Hepatocyte (in vitro differentiated cells): ENCODE measurements around the gene CRABP1. TPM values are rescaled to one million over a fixed set of nuclear protein-coding genes. Genes with fewer than 3 reads are reported as not detected.

Experiments
- DNase-seq: peaks from one replicate; pipeline ENCODE4 v3.0.0-alpha.2; 2016; ENCODE audit warnings: low spot score
- H2AFZ ChIP-seq: fragments of 200-600 bp; sonication (generic); 2 replicates; pipeline ENCODE4 v1.6.0; 2016; ENCODE audit warnings: antibody characterized with exemption, mild to moderate bottlenecking
- H3K27ac ChIP-seq: fragments of 200-600 bp; sonication (generic); 2 replicates; pipeline ENCODE4 v1.5.1; 2016; ENCODE audit warnings: mild to moderate bottlenecking
- H3K27me3 ChIP-seq: fragments of 200-600 bp; sonication (generic); 2 replicates; pipeline ENCODE4 v1.6.1; 2016
- H3K36me3 ChIP-seq: fragments of 200-600 bp; sonication (generic); replicated peaks from 2 replicates; pipeline ENCODE4 v1.5.1; 2016; ENCODE audit warnings: low read depth; ENCODE audit not compliant: insufficient read depth
- H3K4me1 ChIP-seq: fragments of 200-600 bp; sonication (generic); 2 replicates; pipeline ENCODE4 v1.5.1; 2016; ENCODE audit warnings: mild to moderate bottlenecking, moderate library complexity; ENCODE audit not compliant: insufficient read depth
- H3K4me2 ChIP-seq: fragments of 200-600 bp; sonication (generic); 2 replicates; pipeline ENCODE4 v1.6.0; 2016
- H3K4me3 ChIP-seq: fragments of 200-600 bp; sonication (generic); 2 replicates; pipeline ENCODE4 v1.5.1; 2016; ENCODE audit warnings: mild to moderate bottlenecking
- H3K79me2 ChIP-seq: fragments of 200-600 bp; sonication (generic); 2 replicates; pipeline ENCODE4 v1.6.0; 2017; ENCODE audit warnings: mild to moderate bottlenecking
- H3K9me2 ChIP-seq: fragments of 200-600 bp; sonication (generic); replicated peaks from 2 replicates; pipeline ENCODE4 v1.6.0; 2017; ENCODE audit warnings: mild to moderate bottlenecking; ENCODE audit not compliant: insufficient read depth
- H3K9me3 ChIP-seq: fragments of 200-600 bp; sonication (generic); 2 replicates; pipeline ENCODE4 v1.5.1; 2016; ENCODE audit warnings: low read depth, mild to moderate bottlenecking
- H4K20me1 ChIP-seq: fragments of 200-600 bp; sonication (generic); 2 replicates; pipeline ENCODE4 v1.6.0; 2016; ENCODE audit warnings: mild to moderate bottlenecking; ENCODE audit not compliant: insufficient read depth, poor library complexity, severe bottlenecking
- CTCF ChIP-seq: fragments of 200-600 bp; sonication (generic); IDR thresholded peaks from 2 replicates; pipeline ENCODE4 v1.5.1; 2016; ENCODE audit warnings: antibody characterized with exemption, mild to moderate bottlenecking; ENCODE audit not compliant: poor library complexity
- EZH2 ChIP-seq: fragments of 200-600 bp; sonication (generic); IDR thresholded peaks from 2 replicates; pipeline ENCODE4 v1.6.1; 2016; ENCODE audit warnings: antibody characterized with exemption, mild to moderate bottlenecking, borderline replicate concordance
- EZH2phosphoT487 ChIP-seq: fragments of 200-600 bp; sonication (generic); IDR thresholded peaks from one replicate; pipeline ENCODE4 v1.6.1; 2018; ENCODE audit warnings: antibody characterized with exemption, mild to moderate bottlenecking, low read depth, moderate library complexity; ENCODE audit not compliant: unreplicated experiment, severe bottlenecking
- WGBS: methylation state at CpG from one replicate; pipeline ENCODE4 v1.1.6; 2016; ENCODE audit warnings: low lambda C conversion rate; ENCODE audit errors: missing lambda C conversion rate; 5-methylcytosine and 5-hydroxymethylcytosine counted together
- polyA plus RNA-seq: library from polyadenylated mRNA; unstranded; fragments of >200 nt; fragmentation: Nextera tagmentation; extraction: Ambion mirVana; gene quantifications from 2 replicates; pipeline ENCODE4 v1.2.1, GENCODE V29; 2016
- total RNA-seq: library from RNA; depleted of rRNA; stranded (reverse); fragments of >200 nt; gene quantifications from 2 replicates; pipeline ENCODE4 v1.2.3, GENCODE V29; 2014

The CRABP1 gene
- total and polyA plus RNA-seq, 2 experiments from 2014 or later = 140 to 179 TPM

- no peak for TF ChIP-seq CTCF
- no peak for TF ChIP-seq EZH2
- H3K4me1 ChIP-seq = peaks cover 10% of the 10 kb centered on the region
- no peak overlapping the region for H2AFZ ChIP-seq
- H3K4me2 ChIP-seq = peak overlapping the region; percentile 13
- no peak overlapping the region for H3K4me3 ChIP-seq
- no peaks in the 10 kb centered on the region for H3K36me3 ChIP-seq
- peak overlapping the region; percentile 70 for H3K27ac ChIP-seq
- 33% methylated on average over 6 of the region's 6 CpGs for WGBS
- no peaks in the 10 kb centered on the region for H3K27me3 ChIP-seq
- no peaks in the 10 kb centered on the region for H3K79me2 ChIP-seq
- H3K9me3 ChIP-seq = no peaks in the 10 kb centered on the region
- no peaks in the 10 kb centered on the region for H4K20me1 ChIP-seq
- DNase-seq = no peak
- H3K9me2 ChIP-seq = no peaks in the 10 kb centered on the region
Measured at GRCh38 chr15:78358102-78358870, 18.1 kb downstream of the CRABP1 start.

- no peak overlapping the region for H3K4me3 ChIP-seq
- no peaks in the 10 kb centered on the region for H3K79me2 ChIP-seq
- no peak overlapping the region for H2AFZ ChIP-seq
- H3K27ac ChIP-seq = peak overlapping the region; percentile 70
- DNase-seq = no peak
- H3K9me3 ChIP-seq = no peaks in the 10 kb centered on the region
- no peaks in the 10 kb centered on the region for H4K20me1 ChIP-seq
- TF ChIP-seq EZH2phosphoT487 (no peak), CTCF (no peak), EZH2 (no peak)
- no peaks in the 10 kb centered on the region for H3K9me2 ChIP-seq
- no peaks in the 10 kb centered on the region for H3K36me3 ChIP-seq
- H3K4me1 ChIP-seq = peaks cover 12% of the 10 kb centered on the region
- 58% methylated on average over 3 of the region's 3 CpGs for WGBS
- no peak overlapping the region for H3K4me2 ChIP-seq
- no peaks in the 10 kb centered on the region for H3K27me3 ChIP-seq
Measured at GRCh38 chr15:78359041-78359808, 19.1 kb downstream of the CRABP1 start.

GRCh38 chr15:78360367-78360801 lies 20.2 kb downstream of the CRABP1 start:
- Histone ChIP-seq H3K4me1 (peaks cover 16% of the 10 kb centered on the region), H3K9me2 (no peaks in the 10 kb centered on the region), H2AFZ (no peak overlapping the region), H3K27me3 (no peaks in the 10 kb centered on the region), H3K27ac (peak overlapping the region; percentile 70), H3K4me3 (no peak overlapping the region), H3K4me2 (no peak overlapping the region), H3K9me3 (no peaks in the 10 kb centered on the region), H4K20me1 (no peaks in the 10 kb centered on the region), H3K79me2 (no peaks in the 10 kb centered on the region), H3K36me3 (no peaks in the 10 kb centered on the region)
- TF ChIP-seq CTCF = no peak
- DNase-seq = peak; percentile 76
- WGBS = 36% methylated on average over 6 of the region's 6 CpGs
